Activated naive CD8-positive, alpha-beta T cell (primary cell): ENCODE measurements around the gene CSNK2B.

Experiments
- H3K27ac Mint-ChIP-seq: one replicate; pipeline ENCODE4 v1.8.0; 2021; ENCODE audit warnings: mixed read lengths
- H3K27me3 Mint-ChIP-seq: one replicate; pipeline ENCODE4 v1.8.0; 2021; ENCODE audit warnings: mixed read lengths
- H3K36me3 Mint-ChIP-seq: one replicate; pipeline ENCODE4 v1.8.0; 2021; ENCODE audit warnings: mixed read lengths
- H3K4me1 Mint-ChIP-seq: one replicate; pipeline ENCODE4 v1.8.0; 2021; ENCODE audit warnings: low read depth, mixed read lengths
- H3K4me3 Mint-ChIP-seq: one replicate; pipeline ENCODE4 v1.8.0; 2021; ENCODE audit warnings: mild to moderate bottlenecking, mixed read lengths
- H3K9me3 Mint-ChIP-seq: one replicate; pipeline ENCODE4 v1.8.0; 2021; ENCODE audit warnings: low read depth, mixed read lengths

Gene CSNK2B

DNA sequence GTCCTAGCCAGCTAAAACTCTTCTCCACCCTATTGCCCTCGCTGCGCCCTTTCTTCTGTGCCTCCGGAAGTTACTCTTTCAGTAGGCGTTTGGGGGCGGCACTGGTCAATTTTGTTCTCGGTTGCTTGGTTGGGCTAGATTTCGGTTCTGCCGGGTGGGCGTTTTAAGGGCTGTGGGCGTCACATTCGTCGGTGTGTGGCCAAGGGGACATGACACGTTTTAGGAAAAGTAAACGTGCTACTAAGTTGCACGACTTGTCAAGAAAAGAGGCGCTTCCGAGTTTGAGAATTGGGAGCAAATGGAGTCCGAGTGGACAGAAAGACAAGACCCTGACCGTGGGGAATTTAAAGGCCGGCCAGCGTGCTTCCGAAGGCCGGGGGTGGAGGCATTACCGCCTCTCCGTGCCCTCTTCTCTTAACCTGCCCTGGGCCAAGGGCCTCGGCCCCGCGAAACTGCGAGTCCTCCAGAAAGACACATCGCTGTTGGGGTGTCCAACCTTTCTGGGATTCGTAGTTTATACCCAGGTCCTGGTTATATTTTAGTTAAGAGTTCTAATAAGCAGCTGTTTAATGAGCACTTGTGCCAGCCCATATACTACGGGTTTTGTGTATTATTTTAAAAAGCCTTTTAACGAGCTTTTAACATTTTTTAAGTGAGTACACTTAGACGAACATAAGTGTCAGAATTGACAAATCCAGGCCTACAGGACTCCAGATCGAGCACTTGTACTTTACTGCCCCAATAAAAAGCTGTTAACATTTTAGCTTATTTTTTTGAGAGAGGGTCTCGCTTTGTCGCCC lies 12.8 kb upstream of the CSNK2B start:
- no peaks in the 10 kb centered on the region for H3K27me3 Mint-ChIP-seq
- peak overlapping the region; percentile 99 for H3K27ac Mint-ChIP-seq
- peaks cover 9% of the 10 kb centered on the region for H3K36me3 Mint-ChIP-seq
- peaks cover 46% of the 10 kb centered on the region for H3K4me1 Mint-ChIP-seq
- peak overlapping the region; percentile 98 for H3K4me3 Mint-ChIP-seq
- no peaks in the 10 kb centered on the region for H3K9me3 Mint-ChIP-seq

DNA sequence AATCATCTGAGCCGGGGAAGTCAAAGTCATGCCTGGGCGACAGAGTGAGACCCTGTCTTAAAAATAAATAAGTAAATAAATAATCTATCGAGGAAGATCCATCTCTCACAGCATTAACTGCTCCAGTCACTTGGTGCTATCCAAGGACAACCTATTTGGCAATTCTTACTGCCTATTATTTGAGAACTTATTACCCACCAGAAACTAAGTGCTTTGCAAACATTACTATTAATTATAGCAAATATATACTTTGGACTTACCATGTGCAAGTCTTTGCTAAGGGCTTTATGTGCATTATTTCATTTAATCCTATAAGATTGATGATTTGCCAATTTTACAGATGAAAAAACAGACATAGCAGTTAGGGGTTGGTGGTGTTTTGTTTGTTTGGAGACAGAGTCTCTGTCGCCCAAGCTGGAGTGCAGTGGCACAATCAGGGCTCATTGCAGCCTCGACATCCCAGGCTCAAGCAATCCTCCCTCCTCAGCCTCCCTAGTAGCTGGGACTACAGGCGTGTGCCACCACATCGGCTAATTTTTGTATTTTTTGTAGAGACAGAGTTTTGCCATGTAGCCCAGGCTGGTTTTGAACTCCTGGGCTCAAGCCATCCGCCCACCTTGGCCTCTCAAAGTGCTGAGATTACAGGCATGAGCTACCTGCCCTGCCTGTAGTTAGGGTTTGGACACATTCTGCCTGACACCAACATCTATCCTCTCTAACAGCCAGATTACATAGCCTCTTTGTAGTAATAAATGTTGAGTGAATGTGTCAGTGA lies 11.1 kb upstream of the CSNK2B start:
- Mint-ChIP-seq H3K9me3 (no peaks in the 10 kb centered on the region), H3K4me1 (peaks cover 57% of the 10 kb centered on the region), H3K4me3 (no peak overlapping the region), H3K27me3 (no peaks in the 10 kb centered on the region), H3K27ac (no peak overlapping the region), H3K36me3 (peaks cover 7% of the 10 kb centered on the region)

DNA sequence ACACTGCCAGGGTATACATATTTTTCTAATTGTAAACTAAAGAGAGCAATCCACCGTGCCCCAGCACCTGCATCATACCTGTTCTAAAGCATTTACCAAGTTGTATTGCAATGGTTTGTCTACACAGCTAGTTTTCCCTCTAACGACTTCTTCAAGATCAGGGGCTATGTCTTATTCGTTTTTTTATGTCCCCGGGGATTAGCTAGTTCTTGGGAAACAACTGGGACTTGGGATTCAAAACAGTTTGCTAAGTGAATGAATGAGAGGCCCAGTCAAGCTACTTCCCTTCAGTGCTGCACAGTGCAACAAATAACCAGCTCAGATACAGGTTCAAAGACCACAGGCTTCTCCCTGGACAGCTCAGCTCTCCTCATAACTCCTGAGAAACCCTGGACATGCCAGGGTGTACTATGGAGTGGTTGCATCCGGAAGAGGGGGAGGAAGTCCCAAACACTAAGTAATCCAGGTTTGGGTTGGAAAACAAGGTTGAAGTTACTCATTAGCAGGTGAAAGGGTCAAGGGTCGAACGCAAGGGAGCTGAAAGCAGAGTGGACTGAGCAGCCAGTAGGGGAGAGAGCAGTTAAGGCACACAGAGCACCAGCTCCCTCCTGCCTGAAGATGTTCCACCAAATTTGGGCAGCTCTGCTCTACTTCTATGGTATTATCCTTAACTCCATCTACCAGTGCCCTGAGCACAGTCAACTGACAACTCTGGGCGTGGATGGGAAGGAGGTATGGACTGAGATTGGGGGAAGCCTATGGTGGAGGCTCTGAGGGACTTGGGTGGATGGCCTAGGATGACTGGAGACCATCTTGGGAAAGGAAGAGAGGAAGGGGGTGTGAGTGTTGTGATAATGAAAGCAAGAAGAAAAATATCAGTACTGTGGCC lies 10.3 kb upstream of the CSNK2B start, which contains the start of gene APOM:
Gene APOM, plus strand, starts transcription at position 546 of the 889 bp plus-strand sequence. Its CDS starts 73 bp downstream, at position 619.
- Mint-ChIP-seq H3K9me3 (no peaks in the 10 kb centered on the region), H3K36me3 (peaks cover 7% of the 10 kb centered on the region), H3K27ac (peak within 1 kb of the TSS; percentile 85), H3K4me3 (peak within 1 kb of the TSS; percentile 2), H3K27me3 (no peaks in the 10 kb centered on the region), H3K4me1 (peaks cover 60% of the 10 kb centered on the region)

GRCh38 chr6:31657406-31658157 lies 8.3 kb upstream of the CSNK2B start:
- H3K4me3 Mint-ChIP-seq = peak overlapping the region; percentile 94
- peaks cover 6% of the 10 kb centered on the region for H3K36me3 Mint-ChIP-seq
- peaks cover 59% of the 10 kb centered on the region for H3K4me1 Mint-ChIP-seq
- no peaks in the 10 kb centered on the region for H3K9me3 Mint-ChIP-seq
- peak overlapping the region; percentile 72 for H3K27ac Mint-ChIP-seq
- H3K27me3 Mint-ChIP-seq = no peaks in the 10 kb centered on the region

DNA sequence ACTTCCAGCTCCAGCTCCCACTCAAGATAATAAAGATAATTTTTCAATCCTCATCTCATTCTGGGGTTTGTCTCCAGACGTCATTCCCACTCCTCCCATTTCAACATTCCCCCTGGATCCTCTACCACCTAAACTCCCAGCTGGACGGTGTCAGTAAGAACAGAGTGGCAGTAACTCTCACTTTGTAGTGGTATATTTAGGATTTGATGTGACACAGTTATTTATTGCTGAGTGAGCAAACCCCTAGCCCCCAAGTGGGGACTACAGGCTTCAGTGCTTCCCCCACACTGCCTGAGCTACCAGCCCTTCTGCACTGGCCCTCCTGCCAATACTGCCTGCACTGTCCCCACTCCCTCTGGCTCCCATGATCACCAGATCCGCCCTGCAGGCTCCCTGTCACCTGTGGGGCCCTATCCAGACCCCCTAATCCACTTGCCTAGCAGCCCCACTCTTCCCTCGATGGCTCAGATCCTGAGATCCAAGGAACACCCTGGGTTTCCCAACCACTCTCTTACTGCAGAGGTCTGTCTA lies 7.7 kb upstream of the CSNK2B start:
- Mint-ChIP-seq H3K4me3 (peak overlapping the region; percentile 94), H3K9me3 (no peaks in the 10 kb centered on the region), H3K27me3 (no peaks in the 10 kb centered on the region), H3K27ac (peak overlapping the region; percentile 72), H3K4me1 (peaks cover 59% of the 10 kb centered on the region), H3K36me3 (peaks cover 8% of the 10 kb centered on the region)

DNA sequence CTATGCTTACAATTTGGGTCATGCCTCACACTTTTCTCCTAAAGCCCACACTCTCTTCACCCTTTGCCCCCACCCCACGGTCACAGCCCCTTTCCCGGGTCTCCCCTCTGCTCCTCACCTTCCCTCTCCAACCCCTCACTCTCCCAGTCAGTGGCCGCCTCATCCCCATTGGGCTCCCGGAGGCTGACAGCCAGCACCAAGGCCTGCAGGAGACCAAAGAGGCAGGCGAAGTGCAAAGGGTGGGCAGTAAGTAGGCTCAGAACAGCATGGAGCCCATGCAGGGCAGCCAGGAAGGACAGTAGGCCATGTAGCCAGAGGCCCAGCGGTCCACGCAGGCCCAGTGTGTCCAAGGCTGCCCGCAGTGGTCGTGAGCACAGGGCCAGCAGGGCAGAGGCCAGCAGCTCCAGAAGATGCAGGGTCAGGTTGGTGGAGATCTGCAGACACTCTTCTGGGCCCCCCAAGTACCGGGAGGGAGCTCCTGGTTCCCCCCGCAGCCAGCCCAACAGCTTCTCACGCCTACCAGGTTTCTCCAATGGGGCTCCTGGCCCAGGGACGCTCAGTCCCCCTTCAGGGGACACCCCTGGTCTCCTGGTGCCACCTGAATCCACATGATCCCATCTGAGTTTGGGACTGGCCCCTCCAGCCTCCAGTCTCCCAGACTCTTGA lies 6.8 kb upstream of the CSNK2B start:
- Mint-ChIP-seq H3K36me3 (peaks cover 14% of the 10 kb centered on the region), H3K27ac (peak overlapping the region; percentile 93), H3K9me3 (no peaks in the 10 kb centered on the region), H3K4me1 (peaks cover 66% of the 10 kb centered on the region), H3K4me3 (peak overlapping the region; percentile 94), H3K27me3 (no peaks in the 10 kb centered on the region)

GRCh38 chr6:31659649-31660380 lies 6.1 kb upstream of the CSNK2B start:
- no peaks in the 10 kb centered on the region for H3K27me3 Mint-ChIP-seq
- peak overlapping the region; percentile 94 for H3K4me3 Mint-ChIP-seq
- H3K36me3 Mint-ChIP-seq = peaks cover 17% of the 10 kb centered on the region
- H3K4me1 Mint-ChIP-seq = peaks cover 73% of the 10 kb centered on the region
- H3K27ac Mint-ChIP-seq = peak overlapping the region; percentile 93
- H3K9me3 Mint-ChIP-seq = no peaks in the 10 kb centered on the region

- Mint-ChIP-seq H3K36me3 (peaks cover 17% of the 10 kb centered on the region), H3K27ac (peak within 1 kb of the TSS; percentile 93)
Measured at GRCh38 chr6:31660381-31661261, 5.3 kb upstream of the CSNK2B start, which contains the start of gene C6orf47. C6orf47 (minus strand) TSS chr6:31660778; CDS start chr6:31659947, 831 bp downstream.

DNA sequence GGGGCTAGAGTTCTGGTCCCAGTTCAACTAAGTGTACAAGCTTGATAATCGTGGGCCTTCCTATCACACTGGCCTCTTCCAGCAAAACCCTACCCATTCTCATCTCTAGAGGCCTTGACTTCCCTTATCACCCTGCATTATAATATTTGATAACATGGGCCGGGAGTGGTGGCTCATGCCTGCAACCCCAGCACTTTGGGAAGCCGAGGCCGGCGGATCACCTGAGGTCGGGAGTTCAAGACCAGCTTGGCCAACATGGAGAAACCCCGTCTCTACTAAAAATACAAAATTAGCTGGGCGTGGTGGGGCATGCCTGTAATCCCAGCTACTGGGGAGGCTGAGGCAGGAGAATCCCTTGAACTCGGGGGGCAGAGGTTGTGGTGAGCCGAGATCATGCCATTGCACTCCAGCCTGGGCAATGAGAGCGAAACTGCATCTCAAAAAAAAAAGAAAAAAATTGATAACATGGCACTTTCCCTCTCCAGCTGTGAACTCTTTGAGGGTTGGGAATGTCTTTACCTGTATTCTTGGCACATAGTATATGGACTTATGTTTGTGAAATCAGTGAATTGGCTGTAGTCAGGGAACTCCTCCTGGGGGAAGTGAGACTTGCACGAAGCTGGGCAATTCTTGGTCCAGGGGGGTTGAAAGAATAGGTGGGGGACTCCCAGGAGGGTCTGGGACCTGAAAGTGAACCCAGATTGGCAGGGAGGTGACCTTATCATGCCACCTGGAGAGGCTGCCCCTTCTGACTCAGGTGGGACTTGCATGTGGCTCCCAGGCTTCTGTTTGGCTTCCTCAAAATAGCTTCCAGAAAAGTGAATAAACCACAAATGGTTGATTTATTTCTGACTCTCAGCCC lies 4.4 kb upstream of the CSNK2B start:
- no peaks in the 10 kb centered on the region for H3K9me3 Mint-ChIP-seq

More at GRCh38 chr6:31660381-31661261, 5.3 kb upstream of the CSNK2B start, which contains the start of gene C6orf47:
- H3K27me3 Mint-ChIP-seq = no peaks in the 10 kb centered on the region
- peak within 1 kb of the TSS; percentile 94 for H3K4me3 Mint-ChIP-seq
- H3K4me1 Mint-ChIP-seq = peaks cover 71% of the 10 kb centered on the region
- no peaks in the 10 kb centered on the region for H3K9me3 Mint-ChIP-seq

DNA sequence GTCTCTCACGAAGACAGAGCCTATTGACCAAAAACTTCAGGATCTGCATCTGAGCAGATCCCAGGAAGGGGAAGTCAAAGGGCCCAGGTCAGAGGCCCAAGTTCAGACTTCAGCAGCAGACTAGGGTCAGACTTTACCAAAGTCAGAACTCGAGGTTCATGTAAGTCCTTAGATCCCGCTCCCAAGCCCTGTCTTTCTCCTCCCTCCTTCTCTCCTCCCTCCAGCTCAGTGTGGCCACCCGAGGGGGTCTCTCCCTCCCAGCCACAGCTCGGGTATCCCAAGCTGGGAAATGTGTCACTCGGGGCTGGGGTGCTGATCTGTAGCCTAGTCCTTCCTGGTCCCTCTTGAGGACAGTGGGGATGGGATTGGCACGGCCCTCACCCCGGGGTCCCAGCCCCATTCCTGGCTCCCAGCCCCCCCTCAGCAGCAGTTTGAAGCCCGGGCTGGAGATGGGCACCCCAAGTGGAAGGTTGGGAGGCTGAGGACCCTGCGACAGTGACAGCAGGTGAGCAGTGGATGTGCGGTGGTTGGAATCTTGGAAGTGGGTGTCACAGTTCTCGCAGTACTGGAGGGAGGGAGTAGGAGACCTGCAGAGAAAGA lies 3.7 kb upstream of the CSNK2B start:
- H3K9me3 Mint-ChIP-seq = no peaks in the 10 kb centered on the region
- H3K36me3 Mint-ChIP-seq = peaks cover 17% of the 10 kb centered on the region
- peaks cover 73% of the 10 kb centered on the region for H3K4me1 Mint-ChIP-seq
- peak overlapping the region; percentile 58 for H3K27ac Mint-ChIP-seq
- H3K4me3 Mint-ChIP-seq = peak overlapping the region; percentile 51
- H3K27me3 Mint-ChIP-seq = no peaks in the 10 kb centered on the region

More for the DNA sequence above, 4.4 kb upstream of the CSNK2B start:
- H3K4me3 Mint-ChIP-seq = peak overlapping the region; percentile 94
- H3K36me3 Mint-ChIP-seq = peaks cover 17% of the 10 kb centered on the region
- H3K27me3 Mint-ChIP-seq = no peaks in the 10 kb centered on the region
- H3K4me1 Mint-ChIP-seq = peaks cover 71% of the 10 kb centered on the region
- H3K27ac Mint-ChIP-seq = peak overlapping the region; percentile 64
